ENCODE measurements around the gene PCDHGB1. TPM values are rescaled to one million over a fixed set of nuclear protein-coding genes. Genes with fewer than 3 reads are reported as not detected.

Gene PCDHGB1
- total RNA-seq, 1 experiment from 2014 or later: 2.0 TPM

- BruUV-seq (replicated peaks): no TSS peak
These were observed 49.8 kb downstream of the PCDHGB1 start for GRCh38 chr5:141399555-141400258.

More at GRCh38 chr5:141399555-141400258, 49.8 kb downstream of the PCDHGB1 start:
- in situ Hi-C loops (cut with HindIII; ENCODE audit: low pct_unique_long_range_greater_than_20kb, low sequenced_read_pairs): no loop called here
- Histone ChIP-seq H3K36me3 (ENCODE audit: control insufficient read depth, insufficient read depth, low read length) (no peaks in the 10 kb centered on the region), H3K9me3 (ENCODE audit: control insufficient read depth, insufficient read depth, low read depth, low read length) (no peaks in the 10 kb centered on the region), H3K27ac (ENCODE audit: low read length) (no peak overlapping the region), H3K27me3 (ENCODE audit: control insufficient read depth, insufficient read depth, low read length) (no peaks in the 10 kb centered on the region; the same call in 1 of the 2 replicates), H3K4me3 (ENCODE audit: low read depth in 2 of 2, low read length in 2 of 2) (no peak overlapping the region), H3K4me1 (ENCODE audit: control insufficient read depth, insufficient read depth, low read length) (no peaks in the 10 kb centered on the region)
- DNase-seq (ENCODE audit: low read depth, low spot score) (no peak), ATAC-seq (no peak)
- CTCF ChIA-PET: no interaction called here
- intact Hi-C loops (cut with micrococcal nuclease; ENCODE audit: unreplicated experiment): no loop called here
- POLR2A ChIA-PET: no interaction called here
- TF ChIP-seq POLR2AphosphoS5 (IDR thresholded peaks at IDR 0.05; ENCODE audit: low read depth, low read length) (no peak), SIN3A (IDR thresholded peaks at IDR 0.05; ENCODE audit: borderline replicate concordance, insufficient read depth, low read depth, low read length) (no peak), CTCF (IDR thresholded peaks at IDR 0.05) (no peak), REST (IDR thresholded peaks at IDR 0.05; ENCODE audit: insufficient read depth in 1 of 2, low read depth in 2 of 2, low read length in 1 of 2) (no peak)

Other genes starting within 250 kb of the PCDHGB1 start
- gene PCDHB3, start 249.6 kb upstream of the PCDHGB1 start, total RNA-seq (2021; ENCODE audit: unreplicated experiment): 0.92 TPM
- 0.26 TPM for gene PCDHB4, start 228.3 kb upstream of the PCDHGB1 start, total RNA-seq (2021; ENCODE audit: unreplicated experiment)
- gene PCDHB5, start 214.9 kb upstream of the PCDHGB1 start, total RNA-seq (2021; ENCODE audit: unreplicated experiment): 0.08 TPM
- 1.9 TPM for gene PCDHB6, start 200.0 kb upstream of the PCDHGB1 start, total RNA-seq (2021; ENCODE audit: unreplicated experiment)
- 1.3 TPM for gene PCDHB7, start 177.5 kb upstream of the PCDHGB1 start, total RNA-seq (2021; ENCODE audit: unreplicated experiment)
- gene PCDHB8, start 172.3 kb upstream of the PCDHGB1 start, total RNA-seq (2021; ENCODE audit: unreplicated experiment): 7.6 TPM
- 1.8 TPM for gene PCDHB16, start 167.7 kb upstream of the PCDHGB1 start, total RNA-seq (2021; ENCODE audit: unreplicated experiment)
- gene PCDHB9, start 162.9 kb upstream of the PCDHGB1 start, total RNA-seq (2021; ENCODE audit: unreplicated experiment): 1.8 TPM
- gene PCDHB10, start 157.7 kb upstream of the PCDHGB1 start, total RNA-seq (2021; ENCODE audit: unreplicated experiment): 0.72 TPM
- 1.6 TPM for gene PCDHB11, start 150.5 kb upstream of the PCDHGB1 start, total RNA-seq (2021; ENCODE audit: unreplicated experiment)
- 0.44 TPM for gene PCDHB12, start 141.4 kb upstream of the PCDHGB1 start, total RNA-seq (2021; ENCODE audit: unreplicated experiment)
- 1.0 TPM for gene PCDHB13, start 136.2 kb upstream of the PCDHGB1 start, total RNA-seq (2021; ENCODE audit: unreplicated experiment)
- gene PCDHB14, start 126.8 kb upstream of the PCDHGB1 start, total RNA-seq (2021; ENCODE audit: unreplicated experiment): 0.80 TPM
- gene PCDHB15, start 104.7 kb upstream of the PCDHGB1 start, total RNA-seq (2021; ENCODE audit: unreplicated experiment): 0.15 TPM
- 0.28 TPM for gene SLC25A2, start 46.0 kb upstream of the PCDHGB1 start, total RNA-seq (2021; ENCODE audit: unreplicated experiment)
- 71.0 TPM for gene TAF7, start 29.3 kb upstream of the PCDHGB1 start, total RNA-seq (2021; ENCODE audit: unreplicated experiment)
- 0.92 TPM for gene PCDHGA1, start 19.6 kb upstream of the PCDHGB1 start, total RNA-seq (2021; ENCODE audit: unreplicated experiment)
- 0.05 TPM for gene PCDHGA2, start 11.3 kb upstream of the PCDHGB1 start, total RNA-seq (2021; ENCODE audit: unreplicated experiment)
- not detected for gene PCDHGA3, start 6.3 kb upstream of the PCDHGB1 start, total RNA-seq (2021; ENCODE audit: unreplicated experiment)
- 0.69 TPM for gene PCDHGA4, start 4.9 kb downstream of the PCDHGB1 start, total RNA-seq (2021; ENCODE audit: unreplicated experiment)
- gene PCDHGB2, start 9.9 kb downstream of the PCDHGB1 start, total RNA-seq (2021; ENCODE audit: unreplicated experiment): 5.3 TPM
- gene PCDHGA5, start 14.1 kb downstream of the PCDHGB1 start, total RNA-seq (2021; ENCODE audit: unreplicated experiment): 0.67 TPM
- gene PCDHGB3, start 20.1 kb downstream of the PCDHGB1 start, total RNA-seq (2021; ENCODE audit: unreplicated experiment): 0.49 TPM
- gene PCDHGA6, start 23.8 kb downstream of the PCDHGB1 start, total RNA-seq (2021; ENCODE audit: unreplicated experiment): 0.59 TPM
- gene PCDHGA7, start 32.6 kb downstream of the PCDHGB1 start, total RNA-seq (2021; ENCODE audit: unreplicated experiment): 0.18 TPM
- 0.21 TPM for gene PCDHGB4, start 37.6 kb downstream of the PCDHGB1 start, total RNA-seq (2021; ENCODE audit: unreplicated experiment)
- 0.18 TPM for gene PCDHGA8, start 42.5 kb downstream of the PCDHGB1 start, total RNA-seq (2021; ENCODE audit: unreplicated experiment)
- gene PCDHGB5, start 47.8 kb downstream of the PCDHGB1 start, total RNA-seq (2021; ENCODE audit: unreplicated experiment): 0.87 TPM
- gene PCDHGA9, start 52.7 kb downstream of the PCDHGB1 start, total RNA-seq (2021; ENCODE audit: unreplicated experiment): 0.15 TPM
- 0.23 TPM for gene PCDHGB6, start 57.9 kb downstream of the PCDHGB1 start, total RNA-seq (2021; ENCODE audit: unreplicated experiment)
- 0.69 TPM for gene PCDHGA10, start 62.9 kb downstream of the PCDHGB1 start, total RNA-seq (2021; ENCODE audit: unreplicated experiment)
- gene PCDHGB7, start 67.6 kb downstream of the PCDHGB1 start, total RNA-seq (2021; ENCODE audit: unreplicated experiment): 6.7 TPM
- gene PCDHGA11, start 71.0 kb downstream of the PCDHGB1 start, total RNA-seq (2021; ENCODE audit: unreplicated experiment): 0.39 TPM
- 0.21 TPM for gene PCDHGA12, start 80.4 kb downstream of the PCDHGB1 start, total RNA-seq (2021; ENCODE audit: unreplicated experiment)
- 54.1 TPM for gene PCDHGC3, start 125.9 kb downstream of the PCDHGB1 start, total RNA-seq (2021; ENCODE audit: unreplicated experiment)
- gene PCDHGC4, start 134.9 kb downstream of the PCDHGB1 start, total RNA-seq (2021; ENCODE audit: unreplicated experiment): 0.57 TPM
- gene PCDHGC5, start 139.0 kb downstream of the PCDHGB1 start, total RNA-seq (2021; ENCODE audit: unreplicated experiment): 0.36 TPM